Testis (tissue), 2 donors: Measurements from ENCODE around the gene GNAS-AS1.

ENCODE experiments used
- POLR2A ChIP-seq: fragments of 450-650 bp; IDR thresholded peaks from one replicate; pipeline ENCODE4 v1.6.1; 2017; ENCODE audit warnings: antibody characterized with exemption, mild to moderate bottlenecking, moderate library complexity
- TF ChIP-seq, protein P1 (sequence below), 3 experiments: fragments of 450-650 bp in 2 of 3; fragments of 200-600 bp in 1 of 3; sonication (generic) in 1 of 3; IDR thresholded peaks; one replicate each; pipeline ENCODE4 v1.5.1; 2016 to 2019; ENCODE audit warnings: antibody characterized with exemption in 3 of 3, mild to moderate bottlenecking in 2 of 3, moderate library complexity in 1 of 3

DNA sequence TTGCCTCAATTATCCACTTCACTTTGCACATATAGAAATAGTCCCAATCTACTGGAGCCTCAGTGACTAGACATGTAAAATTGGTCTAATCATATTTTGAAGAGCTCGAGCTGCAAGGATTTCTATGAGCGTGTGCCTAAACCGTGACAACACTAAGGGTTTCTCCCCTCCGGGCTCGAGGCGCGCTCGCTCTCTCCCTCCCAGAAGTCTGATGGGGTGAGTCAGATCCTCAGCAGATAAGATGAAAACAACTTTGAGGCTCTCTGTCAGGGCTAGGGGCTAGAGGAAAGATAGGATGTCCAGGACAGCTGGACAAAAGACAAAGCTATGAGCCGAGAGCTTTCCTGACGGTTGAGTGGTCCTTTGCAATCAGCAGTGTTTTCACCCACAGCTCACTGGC is 16.8 kb downstream of the GNAS-AS1 start:
- no peak for TF ChIP-seq POLR2A
- TF ChIP-seq, protein P1, sequence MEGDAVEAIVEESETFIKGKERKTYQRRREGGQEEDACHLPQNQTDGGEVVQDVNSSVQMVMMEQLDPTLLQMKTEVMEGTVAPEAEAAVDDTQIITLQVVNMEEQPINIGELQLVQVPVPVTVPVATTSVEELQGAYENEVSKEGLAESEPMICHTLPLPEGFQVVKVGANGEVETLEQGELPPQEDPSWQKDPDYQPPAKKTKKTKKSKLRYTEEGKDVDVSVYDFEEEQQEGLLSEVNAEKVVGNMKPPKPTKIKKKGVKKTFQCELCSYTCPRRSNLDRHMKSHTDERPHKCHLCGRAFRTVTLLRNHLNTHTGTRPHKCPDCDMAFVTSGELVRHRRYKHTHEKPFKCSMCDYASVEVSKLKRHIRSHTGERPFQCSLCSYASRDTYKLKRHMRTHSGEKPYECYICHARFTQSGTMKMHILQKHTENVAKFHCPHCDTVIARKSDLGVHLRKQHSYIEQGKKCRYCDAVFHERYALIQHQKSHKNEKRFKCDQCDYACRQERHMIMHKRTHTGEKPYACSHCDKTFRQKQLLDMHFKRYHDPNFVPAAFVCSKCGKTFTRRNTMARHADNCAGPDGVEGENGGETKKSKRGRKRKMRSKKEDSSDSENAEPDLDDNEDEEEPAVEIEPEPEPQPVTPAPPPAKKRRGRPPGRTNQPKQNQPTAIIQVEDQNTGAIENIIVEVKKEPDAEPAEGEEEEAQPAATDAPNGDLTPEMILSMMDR (IDR thresholded peaks at IDR 0.05), result no peak
